Stimulated activated CD4-positive, alpha-beta T cell treated with anti-CD3 and anti-CD28 coated beads, Interleukin-12 subunit alpha, Interleukin-12 subunit beta, amount 100 ng/mL, for 48 hours (primary cell): ENCODE data around the gene NCK1.

Source experiments
- DNase-seq, 3 donors: peaks; one replicate each; pipeline ENCODE4 v3.0.0-alpha.2; 2020; ENCODE audit warnings: low read depth in 2 of 3, low spot score in 1 of 3

The NCK1 gene

GRCh38 chr3:136906725-136907124 lies 44.7 kb downstream of the NCK1 start:
- no peak for DNase-seq

GRCh38 chr3:136908297-136908696 lies 46.3 kb downstream of the NCK1 start:
- no peak for DNase-seq

- no peak for DNase-seq
Measured at GRCh38 chr3:136909187-136909586, 47.2 kb downstream of the NCK1 start.

- no peak for DNase-seq
Measured at GRCh38 chr3:136910697-136911096, 48.7 kb downstream of the NCK1 start.

- no peak for DNase-seq
Measured at GRCh38 chr3:136913168-136913567, 51.2 kb downstream of the NCK1 start.

- DNase-seq: no peak
Measured at GRCh38 chr3:136914739-136915138, 52.7 kb downstream of the NCK1 start.

GRCh38 chr3:136916223-136916622 lies 54.2 kb downstream of the NCK1 start:
- DNase-seq: no peak

- DNase-seq: no peak
Measured at GRCh38 chr3:136919799-136920580, 58.0 kb downstream of the NCK1 start.

GRCh38 chr3:136920904-136921611 lies 59.0 kb downstream of the NCK1 start:
- no peak for DNase-seq

- DNase-seq: no peak
Measured at GRCh38 chr3:136925425-136926190, 63.6 kb downstream of the NCK1 start.

GRCh38 chr3:136928240-136928639 lies 66.2 kb downstream of the NCK1 start:
- DNase-seq: no peak

GRCh38 chr3:136929977-136930670 lies 68.1 kb downstream of the NCK1 start:
- no peak for DNase-seq

- DNase-seq: no peak
Measured at GRCh38 chr3:136931606-136932005, 69.6 kb downstream of the NCK1 start.

GRCh38 chr3:136932523-136932922 lies 70.5 kb downstream of the NCK1 start:
- DNase-seq: no peak

GRCh38 chr3:136932978-136933772 lies 71.2 kb downstream of the NCK1 start:
- DNase-seq: no peak

- DNase-seq: no peak
Measured at GRCh38 chr3:136937175-136937574, 75.2 kb downstream of the NCK1 start.

- no peak for DNase-seq
Measured at GRCh38 chr3:136937851-136938250, 75.8 kb downstream of the NCK1 start.

GRCh38 chr3:136938334-136938733 lies 76.3 kb downstream of the NCK1 start:
- no peak for DNase-seq

- no peak for DNase-seq
Measured at GRCh38 chr3:136939489-136939888, 77.5 kb downstream of the NCK1 start.

GRCh38 chr3:136942803-136943202 lies 80.8 kb downstream of the NCK1 start:
- DNase-seq: no peak
